ENCODE data around the gene CLOCK.

Gene CLOCK

DNA sequence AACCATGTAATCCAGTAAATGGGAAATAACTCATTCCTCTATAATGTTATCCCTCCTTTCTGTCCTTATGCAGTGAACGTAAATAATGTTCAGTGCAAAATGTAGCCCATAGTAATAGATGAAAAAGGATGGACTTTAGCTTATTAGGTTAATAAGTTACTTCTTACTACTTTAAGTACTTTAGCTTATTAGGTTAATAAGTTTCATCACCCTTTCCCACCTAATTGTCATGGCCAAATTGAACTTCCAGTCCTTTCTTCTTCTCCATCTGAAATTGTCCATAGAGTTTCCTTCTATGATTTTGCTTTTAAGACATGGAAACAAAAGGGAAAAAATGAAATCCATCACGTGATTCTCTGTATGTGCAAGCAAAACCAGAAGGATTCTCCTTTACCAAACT is 166.1 kb downstream of the CLOCK start:
- no peak for DNase-seq (ENCODE audit: low spot score)

GRCh38 chr4:55378617-55379467 is 167.9 kb downstream of the CLOCK start:
- DNase-seq (ENCODE audit: low spot score): no peak

Small RNAs within 50 kb of the gene (small RNA-seq; reads per million reads assigned to genes)
- 0 reads per million in 2 experiments for gene RF00019

Data from SK-N-DZ (cell line).